ENCODE results near the gene SIK3.

Gene SIK3

DNA sequence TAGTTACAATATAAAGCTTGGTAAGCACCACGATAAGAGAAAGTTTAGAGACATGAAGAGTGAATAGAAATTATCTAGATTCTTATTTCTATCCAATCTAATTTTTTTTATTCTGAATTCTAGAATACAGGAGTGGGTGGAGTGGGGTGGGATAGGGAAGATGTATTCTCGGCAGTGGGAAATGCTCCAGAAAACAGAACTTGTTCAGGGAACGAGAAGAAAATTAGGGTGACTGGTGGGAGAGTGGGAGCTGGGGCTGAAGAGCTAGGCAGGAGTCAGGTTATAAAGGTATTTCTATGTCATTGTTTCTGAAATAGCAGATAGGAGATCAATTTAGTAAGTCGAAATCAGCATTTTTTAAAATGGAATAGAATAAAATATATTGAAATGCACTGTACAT lies 207.6 kb downstream of the SIK3 start:
- Histone ChIP-seq H3K27ac (replicated peaks) (no peak overlapping the region), H3K4me3 (replicated peaks; ENCODE audit: insufficient read depth, low read length) (no peak overlapping the region), H3K27me3 (ENCODE audit: insufficient read depth, poor library complexity, severe bottlenecking) (no peaks in the 10 kb centered on the region)
- no peak for TF ChIP-seq POLR2AphosphoS5 (IDR thresholded peaks at IDR 0.05; ENCODE audit: low read depth)
- TF ChIP-seq, protein P1, sequence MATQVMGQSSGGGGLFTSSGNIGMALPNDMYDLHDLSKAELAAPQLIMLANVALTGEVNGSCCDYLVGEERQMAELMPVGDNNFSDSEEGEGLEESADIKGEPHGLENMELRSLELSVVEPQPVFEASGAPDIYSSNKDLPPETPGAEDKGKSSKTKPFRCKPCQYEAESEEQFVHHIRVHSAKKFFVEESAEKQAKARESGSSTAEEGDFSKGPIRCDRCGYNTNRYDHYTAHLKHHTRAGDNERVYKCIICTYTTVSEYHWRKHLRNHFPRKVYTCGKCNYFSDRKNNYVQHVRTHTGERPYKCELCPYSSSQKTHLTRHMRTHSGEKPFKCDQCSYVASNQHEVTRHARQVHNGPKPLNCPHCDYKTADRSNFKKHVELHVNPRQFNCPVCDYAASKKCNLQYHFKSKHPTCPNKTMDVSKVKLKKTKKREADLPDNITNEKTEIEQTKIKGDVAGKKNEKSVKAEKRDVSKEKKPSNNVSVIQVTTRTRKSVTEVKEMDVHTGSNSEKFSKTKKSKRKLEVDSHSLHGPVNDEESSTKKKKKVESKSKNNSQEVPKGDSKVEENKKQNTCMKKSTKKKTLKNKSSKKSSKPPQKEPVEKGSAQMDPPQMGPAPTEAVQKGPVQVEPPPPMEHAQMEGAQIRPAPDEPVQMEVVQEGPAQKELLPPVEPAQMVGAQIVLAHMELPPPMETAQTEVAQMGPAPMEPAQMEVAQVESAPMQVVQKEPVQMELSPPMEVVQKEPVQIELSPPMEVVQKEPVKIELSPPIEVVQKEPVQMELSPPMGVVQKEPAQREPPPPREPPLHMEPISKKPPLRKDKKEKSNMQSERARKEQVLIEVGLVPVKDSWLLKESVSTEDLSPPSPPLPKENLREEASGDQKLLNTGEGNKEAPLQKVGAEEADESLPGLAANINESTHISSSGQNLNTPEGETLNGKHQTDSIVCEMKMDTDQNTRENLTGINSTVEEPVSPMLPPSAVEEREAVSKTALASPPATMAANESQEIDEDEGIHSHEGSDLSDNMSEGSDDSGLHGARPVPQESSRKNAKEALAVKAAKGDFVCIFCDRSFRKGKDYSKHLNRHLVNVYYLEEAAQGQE (IDR thresholded peaks at IDR 0.05; ENCODE audit: insufficient replicate concordance, low read depth) = no peak
- TF ChIP-seq GABPA (IDR thresholded peaks at IDR 0.05; ENCODE audit: low read depth) = no peak
- no peak for TF ChIP-seq SPI1 (IDR thresholded peaks at IDR 0.05; ENCODE audit: borderline replicate concordance, low read depth)
- no peak for TF ChIP-seq CTCF (IDR thresholded peaks at IDR 0.05; ENCODE audit: insufficient read depth, low read length)
- DNase-seq (ENCODE audit: low read depth in 1 of 2, low spot score in 1 of 2) = no peak

DNA sequence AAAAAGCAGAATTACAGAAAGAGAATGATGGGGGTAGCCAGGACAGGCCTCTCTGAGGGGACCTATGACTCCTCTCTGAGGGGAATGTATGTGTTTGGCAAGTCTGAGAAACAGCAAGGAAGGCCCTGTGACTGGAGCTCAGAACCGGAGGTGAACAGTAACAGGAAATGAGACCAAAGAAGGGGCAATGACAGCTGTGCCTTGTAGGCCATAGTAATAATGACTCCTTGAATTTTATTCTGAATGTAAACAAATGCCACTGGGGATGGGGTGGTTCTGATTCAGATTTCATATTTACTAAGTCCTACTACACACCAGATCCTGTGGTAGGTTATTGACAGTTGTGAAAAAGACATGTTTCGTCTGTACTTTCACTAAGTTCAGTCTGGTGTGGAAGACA lies 208.0 kb downstream of the SIK3 start:
- DNase-seq (ENCODE audit: low read depth in 1 of 2, low spot score in 1 of 2) = no peak
- H3K4me3 ChIP-seq (replicated peaks; ENCODE audit: insufficient read depth, low read length) = no peak overlapping the region
- TF ChIP-seq POLR2AphosphoS5 (IDR thresholded peaks at IDR 0.05; ENCODE audit: low read depth) (no peak), CTCF (IDR thresholded peaks at IDR 0.05; ENCODE audit: insufficient read depth, low read length) (no peak), SPI1 (IDR thresholded peaks at IDR 0.05; ENCODE audit: borderline replicate concordance, low read depth) (no peak), GABPA (IDR thresholded peaks at IDR 0.05; ENCODE audit: low read depth) (no peak)
- TF ChIP-seq, protein P1 (IDR thresholded peaks at IDR 0.05; ENCODE audit: insufficient replicate concordance, low read depth) = no peak
- no peaks in the 10 kb centered on the region for H3K27me3 ChIP-seq (ENCODE audit: insufficient read depth, poor library complexity, severe bottlenecking)
- H3K27ac ChIP-seq (replicated peaks) = no peak overlapping the region

GRCh38 chr11:116888884-116889549 lies 209.2 kb downstream of the SIK3 start:
- DNase-seq (ENCODE audit: low read depth in 1 of 2, low spot score in 1 of 2) = no peak
- no peak overlapping the region for H3K27ac ChIP-seq (replicated peaks)
- no peaks in the 10 kb centered on the region for H3K27me3 ChIP-seq (ENCODE audit: insufficient read depth, poor library complexity, severe bottlenecking)
- TF ChIP-seq, protein P1 (IDR thresholded peaks at IDR 0.05; ENCODE audit: insufficient replicate concordance, low read depth) = no peak
- TF ChIP-seq SPI1 (IDR thresholded peaks at IDR 0.05; ENCODE audit: borderline replicate concordance, low read depth) = no peak
- TF ChIP-seq POLR2AphosphoS5 (IDR thresholded peaks at IDR 0.05; ENCODE audit: low read depth) = no peak
- no peak for TF ChIP-seq CTCF (IDR thresholded peaks at IDR 0.05; ENCODE audit: insufficient read depth, low read length)
- TF ChIP-seq GABPA (IDR thresholded peaks at IDR 0.05; ENCODE audit: low read depth) = no peak
- no peak overlapping the region for H3K4me3 ChIP-seq (replicated peaks; ENCODE audit: insufficient read depth, low read length)

Measured in HL-60 (cell line).